Suprapubic skin (tissue), 4 donors: ENCODE data around the gene CD36. TPM values are rescaled to one million over a fixed set of nuclear protein-coding genes. Genes with fewer than 3 reads are reported as not detected.

Source experiments
- DNase-seq, 2 donors: peaks; one replicate each; pipeline ENCODE4 v3.0.0-alpha.2; 2019; ENCODE audit warnings: low spot score in 2 of 2
- H3K27ac ChIP-seq: fragments of 200-600 bp; sonication (generic); one replicate; pipeline ENCODE4 v1.5.1; 2019
- H3K27me3 ChIP-seq: fragments of 200-600 bp; sonication (generic); one replicate; pipeline ENCODE4 v1.5.1; 2019
- H3K36me3 ChIP-seq: fragments of 200-600 bp; sonication (generic); one replicate; pipeline ENCODE4 v1.5.1; 2019
- H3K4me1 ChIP-seq: fragments of 200-600 bp; sonication (generic); one replicate; pipeline ENCODE4 v1.5.1; 2019
- H3K4me3 ChIP-seq: fragments of 200-600 bp; sonication (generic); one replicate; pipeline ENCODE4 v1.5.1; 2019; ENCODE audit warnings: mild to moderate bottlenecking
- H3K9me3 ChIP-seq: fragments of 200-600 bp; sonication (generic); one replicate; pipeline ENCODE4 v1.5.1; 2019
- EP300 ChIP-seq: sonication (generic); formaldehyde crosslinking; IDR thresholded peaks from one replicate; pipeline ENCODE4 v1.6.1; 2017; ENCODE audit warnings: antibody characterized with exemption
- POLR2A ChIP-seq, 2 donors: fragments of 450-650 bp; IDR thresholded peaks; one replicate each; pipeline ENCODE4 v1.6.1; 2017; ENCODE audit warnings: antibody characterized with exemption in 2 of 2, mild to moderate bottlenecking in 2 of 2, moderate library complexity in 2 of 2
- POLR2AphosphoS5 ChIP-seq, 3 donors: sonication (generic); formaldehyde crosslinking; IDR thresholded peaks; one replicate each; pipeline ENCODE4 v1.6.1; 2017; ENCODE audit warnings: antibody characterized with exemption in 3 of 3
- WGBS: methylation state at CpG from one replicate; pipeline ENCODE4 v1.1.5; 2018; 5-methylcytosine and 5-hydroxymethylcytosine counted together
- total RNA-seq, 4 donors: library from RNA; depleted of rRNA; stranded (reverse); fragments of >200 nt; gene quantifications; one replicate each; pipeline ENCODE4 v1.1.0, GENCODE V29; 2016
- TF ChIP-seq, protein P1 (sequence below), 2 donors: fragments of 200-600 bp in 1 of 2; fragments of 450-650 bp in 1 of 2; sonication (generic) in 1 of 2; IDR thresholded peaks; one replicate each; pipeline ENCODE4 v1.5.1; 2016 to 2019; ENCODE audit warnings: antibody characterized with exemption in 2 of 2, mild to moderate bottlenecking in 1 of 2, moderate library complexity in 1 of 2

CD36 gene
- total RNA-seq, 4 donors from 2014 or later, result 47.9 to 154 (median 76.6) TPM

- H3K27me3 ChIP-seq, result no peaks in the 10 kb centered on the region
- no peak for DNase-seq
- TF ChIP-seq EP300 (no peak), POLR2A (IDR thresholded peaks at IDR 0.05) (no peak), POLR2AphosphoS5 (IDR thresholded peaks at IDR 0.05) (no peak)
- TF ChIP-seq, protein P1, sequence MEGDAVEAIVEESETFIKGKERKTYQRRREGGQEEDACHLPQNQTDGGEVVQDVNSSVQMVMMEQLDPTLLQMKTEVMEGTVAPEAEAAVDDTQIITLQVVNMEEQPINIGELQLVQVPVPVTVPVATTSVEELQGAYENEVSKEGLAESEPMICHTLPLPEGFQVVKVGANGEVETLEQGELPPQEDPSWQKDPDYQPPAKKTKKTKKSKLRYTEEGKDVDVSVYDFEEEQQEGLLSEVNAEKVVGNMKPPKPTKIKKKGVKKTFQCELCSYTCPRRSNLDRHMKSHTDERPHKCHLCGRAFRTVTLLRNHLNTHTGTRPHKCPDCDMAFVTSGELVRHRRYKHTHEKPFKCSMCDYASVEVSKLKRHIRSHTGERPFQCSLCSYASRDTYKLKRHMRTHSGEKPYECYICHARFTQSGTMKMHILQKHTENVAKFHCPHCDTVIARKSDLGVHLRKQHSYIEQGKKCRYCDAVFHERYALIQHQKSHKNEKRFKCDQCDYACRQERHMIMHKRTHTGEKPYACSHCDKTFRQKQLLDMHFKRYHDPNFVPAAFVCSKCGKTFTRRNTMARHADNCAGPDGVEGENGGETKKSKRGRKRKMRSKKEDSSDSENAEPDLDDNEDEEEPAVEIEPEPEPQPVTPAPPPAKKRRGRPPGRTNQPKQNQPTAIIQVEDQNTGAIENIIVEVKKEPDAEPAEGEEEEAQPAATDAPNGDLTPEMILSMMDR (IDR thresholded peaks at IDR 0.05), result no peak
- no peak overlapping the region for H3K4me3 ChIP-seq
- H3K9me3 ChIP-seq, result no peaks in the 10 kb centered on the region
- H3K4me1 ChIP-seq, result peaks cover 39% of the 10 kb centered on the region
- H3K27ac ChIP-seq, result no peak overlapping the region
- no peaks in the 10 kb centered on the region for H3K36me3 ChIP-seq
- 74% methylated on average over 3 of the region's 3 CpGs for WGBS
These were observed 5.6 kb upstream of the CD36 start for GRCh38 chr7:80632819-80633218.

- Histone ChIP-seq H3K9me3 (no peaks in the 10 kb centered on the region), H3K27me3 (no peaks in the 10 kb centered on the region), H3K27ac (peak overlapping the region; percentile 14), H3K4me3 (no peak overlapping the region), H3K36me3 (no peaks in the 10 kb centered on the region), H3K4me1 (peaks cover 39% of the 10 kb centered on the region)
- WGBS, result 32% methylated on average over 2 of the region's 2 CpGs
- TF ChIP-seq POLR2AphosphoS5 (IDR thresholded peaks at IDR 0.05) (peak in 2 of 3 donors; percentile 48 to 51), POLR2A (IDR thresholded peaks at IDR 0.05) (no peak), EP300 (no peak)
- TF ChIP-seq, protein P1 (IDR thresholded peaks at IDR 0.05), result no peak
- DNase-seq, result no peak
These were observed 3.9 kb upstream of the CD36 start for GRCh38 chr7:80634505-80634904.

DNA sequence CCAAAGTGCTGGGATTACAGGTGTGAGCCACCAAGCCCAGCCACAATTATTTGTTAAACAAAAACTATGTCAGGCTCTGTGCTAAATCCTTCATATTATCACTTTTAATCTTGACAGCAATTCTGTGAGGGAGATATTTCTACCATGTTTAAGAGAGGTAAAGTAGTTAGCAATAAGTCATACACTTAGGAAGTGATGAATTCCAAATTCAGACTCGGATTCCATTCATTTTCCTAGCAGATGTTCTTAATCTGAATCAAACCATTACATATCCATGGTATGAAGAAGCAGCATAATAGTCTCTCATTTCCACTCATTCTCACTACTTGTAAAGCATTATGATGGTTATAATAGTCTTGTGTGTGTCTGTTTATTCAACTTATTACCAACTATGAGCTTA, 2.9 kb upstream of the CD36 start:
- Histone ChIP-seq H3K9me3 (no peaks in the 10 kb centered on the region), H3K4me3 (no peak overlapping the region), H3K27me3 (no peaks in the 10 kb centered on the region), H3K27ac (no peak overlapping the region), H3K36me3 (no peaks in the 10 kb centered on the region), H3K4me1 (peaks cover 35% of the 10 kb centered on the region)
- DNase-seq, result no peak
- TF ChIP-seq EP300 (no peak), POLR2A (IDR thresholded peaks at IDR 0.05) (no peak), POLR2AphosphoS5 (IDR thresholded peaks at IDR 0.05) (no peak)
- TF ChIP-seq, protein P1 (IDR thresholded peaks at IDR 0.05), result no peak
- 54% methylated on average over 1 of the region's 1 CpG for WGBS

DNA sequence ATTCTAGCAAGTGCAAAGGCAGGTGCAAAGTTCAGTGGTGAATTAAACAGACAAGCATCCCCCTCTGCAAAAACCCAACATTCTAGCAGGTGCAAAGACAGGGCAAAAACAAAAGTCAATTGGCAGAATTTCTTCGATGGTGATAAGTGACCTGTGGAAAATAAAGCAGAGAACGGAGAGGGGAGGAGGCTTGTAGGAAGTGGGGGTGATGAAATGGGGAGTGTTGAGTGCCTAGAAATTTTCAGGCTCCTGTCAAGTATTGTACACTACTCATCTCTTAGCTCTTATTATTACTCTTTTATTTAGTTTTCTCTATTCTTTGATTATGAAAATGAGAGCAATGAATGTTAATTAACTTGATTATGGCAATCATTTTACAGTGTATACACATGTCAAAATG, 2.4 kb upstream of the CD36 start:
- Histone ChIP-seq H3K27ac (no peak overlapping the region), H3K4me1 (peaks cover 30% of the 10 kb centered on the region), H3K36me3 (no peaks in the 10 kb centered on the region), H3K4me3 (no peak overlapping the region), H3K27me3 (no peaks in the 10 kb centered on the region), H3K9me3 (no peaks in the 10 kb centered on the region)
- WGBS, result 69% methylated on average over 2 of the region's 2 CpGs
- DNase-seq, result no peak
- TF ChIP-seq POLR2AphosphoS5 (IDR thresholded peaks at IDR 0.05) (no peak), POLR2A (IDR thresholded peaks at IDR 0.05) (no peak), EP300 (no peak)
- TF ChIP-seq, protein P1 (IDR thresholded peaks at IDR 0.05), result no peak

- no peak overlapping the region for H3K4me3 ChIP-seq
- H3K4me1 ChIP-seq, result peaks cover 34% of the 10 kb centered on the region
- H3K36me3 ChIP-seq, result no peaks in the 10 kb centered on the region
- no peak for TF ChIP-seq POLR2AphosphoS5 (IDR thresholded peaks at IDR 0.05)
- TF ChIP-seq, protein P1 (IDR thresholded peaks at IDR 0.05), result no peak
- TF ChIP-seq EP300, result no peak
- TF ChIP-seq POLR2A (IDR thresholded peaks at IDR 0.05), result no peak
- DNase-seq, result no peak
- WGBS, result 98% methylated on average over 1 of the region's 1 CpG
- no peaks in the 10 kb centered on the region for H3K9me3 ChIP-seq
- H3K27me3 ChIP-seq, result no peaks in the 10 kb centered on the region
- H3K27ac ChIP-seq, result no peak overlapping the region
These were observed 1.7 kb upstream of the CD36 start for GRCh38 chr7:80636709-80637108.
